H1 (cell line): Measurements from ENCODE around the gene METTL22. TPM values are rescaled to one million over a fixed set of nuclear protein-coding genes. Genes with fewer than 3 reads are reported as not detected.

ENCODE experiments used
- CTCF ChIA-PET: fragments of 300-600 bp; sonication (Branson Sonifier 250); formaldehyde crosslinking; loops from one replicate; lab custom pipeline; 2021; ENCODE audit not compliant: partially characterized antibody; lab: Charles Lee
- POLR2A ChIA-PET: fragments of 300-600 bp; sonication (Branson Sonifier 250); formaldehyde crosslinking; loops from one replicate; lab custom pipeline; 2021; ENCODE audit warnings: inconsistent platforms; ENCODE audit not compliant: partially characterized antibody; lab: Charles Lee
- DNase-seq, 2 experiments: peaks; one replicate each; pipeline versions ENCODE4 v3.0.0 to v3.0.0-alpha.2; 2010 to 2022; ENCODE audit warnings: low spot score in 2 of 2, low read depth in 1 of 2, mixed read lengths in 1 of 2
- FAIRE-seq: peaks from 2 replicates; lab custom pipeline; 2011; peaks lifted over from hg19 to GRCh38; lab: Jason Lieb, UNC
- H2AFZ ChIP-seq: 2 replicates; pipeline ENCODE4 v1.8.1; 2012; ENCODE audit warnings: low read length, inconsistent platforms
- H2AK5ac ChIP-seq: 2 replicates; pipeline ENCODE4 v1.6.1; 2013; ENCODE audit warnings: low read depth, low read length
- H2BK120ac ChIP-seq: replicated peaks from 2 replicates; pipeline ENCODE3; 2013; ENCODE audit warnings: low read depth, low read length, inconsistent platforms
- H2BK12ac ChIP-seq: 2 replicates; pipeline ENCODE4 v1.6.1; 2013; ENCODE audit warnings: low read depth, low read length
- H2BK15ac ChIP-seq: 2 replicates; pipeline ENCODE4 v1.6.1; 2013; ENCODE audit warnings: low read length
- H2BK20ac ChIP-seq: 2 replicates; pipeline ENCODE4 v1.6.1; 2013; ENCODE audit warnings: low read length
- H2BK5ac ChIP-seq: 2 replicates; pipeline ENCODE4 v1.6.1; 2013; ENCODE audit warnings: low read depth, low read length
- H3K14ac ChIP-seq: 2 replicates; pipeline ENCODE4 v1.6.1; 2013; ENCODE audit warnings: inconsistent platforms; ENCODE audit not compliant: insufficient read length
- H3K18ac ChIP-seq: 2 replicates; pipeline ENCODE4 v1.6.1; 2013; ENCODE audit warnings: low read length; ENCODE audit errors: extremely low read depth
- H3K23ac ChIP-seq: 2 replicates; pipeline ENCODE4 v1.6.1; 2013; ENCODE audit warnings: inconsistent platforms; ENCODE audit not compliant: insufficient read length
- H3K23me2 ChIP-seq: 2 replicates; pipeline ENCODE4 v1.6.1; 2013; ENCODE audit warnings: low read depth, low read length
- H3K27ac ChIP-seq: 2 replicates; pipeline ENCODE4 v1.6.1; 2011; ENCODE audit warnings: low read depth, low read length, inconsistent platforms
- H3K27me3 ChIP-seq, 4 experiments: replicated peaks in 1 of 4; 1 replicate in 1 of 4; 2 replicates in 3 of 4; pipeline versions ENCODE4 v1.6.1 to v1.8.1; 2011 to 2013; ENCODE audit warnings: low read length in 3 of 4, mild to moderate bottlenecking in 3 of 4, inconsistent platforms in 2 of 4, mixed read lengths in 2 of 4, moderate library complexity in 1 of 4; ENCODE audit not compliant: control insufficient read depth in 3 of 4, insufficient read depth in 3 of 4; ENCODE audit errors: extremely low read depth in 1 of 4
- H3K36me3 ChIP-seq, 4 experiments: 2 replicates each; pipeline versions ENCODE4 v1.6.1 to v1.8.1; 2011 to 2013; ENCODE audit warnings: mild to moderate bottlenecking in 4 of 4, low read length in 3 of 4, moderate library complexity in 2 of 4, control low read depth in 1 of 4, inconsistent platforms in 1 of 4; ENCODE audit not compliant: insufficient read depth in 4 of 4, control insufficient read depth in 2 of 4
- H3K4ac ChIP-seq: replicated peaks from 2 replicates; pipeline ENCODE3; 2013; ENCODE audit warnings: low read length, low read depth, mixed read lengths, inconsistent platforms; ENCODE audit not compliant: insufficient read length
- H3K4me1 ChIP-seq, 4 experiments: replicated peaks in 1 of 4; 1 replicate in 1 of 4; 2 replicates in 3 of 4; pipeline versions ENCODE4 v1.6.1 to v1.8.1; 2011 to 2013; ENCODE audit warnings: low read length in 3 of 4, inconsistent platforms in 2 of 4, mixed read lengths in 1 of 4; ENCODE audit not compliant: insufficient read depth in 4 of 4, control insufficient read depth in 3 of 4
- H3K4me2 ChIP-seq, 2 experiments: 2 replicates each; pipeline versions ENCODE4 v1.6.1 to v1.8.1; 2011 to 2013; ENCODE audit warnings: low read depth in 2 of 2, low read length in 2 of 2, control low read depth in 1 of 2, inconsistent platforms in 1 of 2, mild to moderate bottlenecking in 1 of 2; ENCODE audit not compliant: insufficient read depth in 1 of 2
- H3K4me3 ChIP-seq, 4 experiments: fragments of 200-600, 300-600 bp in 1 of 4; sonication (generic), shearing (Covaris generic), sonication (Bioruptor Twin) in 1 of 4; 2 replicates each; pipeline versions ENCODE4 v1.5.1 to v1.8.1; 2011 to 2016; ENCODE audit warnings: low read length in 4 of 4, low read depth in 3 of 4, control low read depth in 2 of 4, inconsistent platforms in 2 of 4, mild to moderate bottlenecking in 2 of 4, mixed read lengths in 1 of 4, moderate library complexity in 1 of 4; ENCODE audit not compliant: insufficient read depth in 2 of 4; ENCODE audit errors: extremely low read depth in 1 of 4
- H3K56ac ChIP-seq: replicated peaks from 2 replicates; pipeline ENCODE3; 2013; ENCODE audit warnings: low read depth, mild to moderate bottlenecking, mixed read lengths, low read length, inconsistent platforms; ENCODE audit not compliant: insufficient read length
- H3K79me1 ChIP-seq: 2 replicates; pipeline ENCODE4 v1.6.1; 2013; ENCODE audit warnings: low read depth, low read length, control low read depth
- H3K79me2 ChIP-seq, 2 experiments: 2 replicates each; pipeline versions ENCODE4 v1.6.1 to v1.8.1; 2012 to 2013; ENCODE audit warnings: low read length in 2 of 2, mild to moderate bottlenecking in 2 of 2, inconsistent platforms in 1 of 2; ENCODE audit not compliant: insufficient read depth in 2 of 2, control insufficient read depth in 1 of 2
- H3K9ac ChIP-seq, 4 experiments: replicated peaks in 1 of 4; 1 replicate in 1 of 4; 2 replicates in 3 of 4; pipeline versions ENCODE4 v1.6.1 to v1.8.1; 2011 to 2013; ENCODE audit warnings: low read depth in 3 of 4, low read length in 3 of 4, control low read depth in 2 of 4, mild to moderate bottlenecking in 2 of 4, moderate library complexity in 2 of 4, inconsistent platforms in 1 of 4; ENCODE audit errors: extremely low read depth in 1 of 4
- H3K9me3 ChIP-seq, 2 experiments: 2 replicates each; pipeline versions ENCODE4 v1.6.1 to v1.8.1; 2012 to 2013; ENCODE audit warnings: mild to moderate bottlenecking in 2 of 2, moderate library complexity in 2 of 2, control low read depth in 1 of 2, inconsistent platforms in 1 of 2, low read depth in 1 of 2, low read length in 1 of 2, mixed read lengths in 1 of 2; ENCODE audit not compliant: insufficient read depth in 2 of 2
- H4K20me1 ChIP-seq, 2 experiments: replicated peaks in 1 of 2; 2 replicates each; pipeline versions ENCODE3 to v1.8.1; 2011 to 2013; ENCODE audit warnings: inconsistent platforms in 2 of 2, low read length in 2 of 2, mild to moderate bottlenecking in 1 of 2; ENCODE audit not compliant: insufficient read depth in 2 of 2, control insufficient read depth in 1 of 2
- H4K5ac ChIP-seq: 2 replicates; pipeline ENCODE4 v1.6.1; 2013; ENCODE audit warnings: low read length, low read depth, mixed read lengths, inconsistent platforms; ENCODE audit not compliant: insufficient read length
- H4K8ac ChIP-seq: 2 replicates; pipeline ENCODE4 v1.8.0; 2013; ENCODE audit warnings: mild to moderate bottlenecking, moderate library complexity, low read length, inconsistent platforms; ENCODE audit not compliant: insufficient read depth; ENCODE audit errors: extremely low read depth
- H4K91ac ChIP-seq: replicated peaks from 2 replicates; pipeline ENCODE3; 2013; ENCODE audit warnings: low read length, mixed read lengths, inconsistent platforms; ENCODE audit not compliant: insufficient read length
- BRCA1 ChIP-seq: IDR thresholded peaks from 2 replicates; pipeline ENCODE4 v1.6.1; 2012; ENCODE audit warnings: low read depth, low read length, improper control_type of control experiment
- GTF2F1 ChIP-seq: IDR thresholded peaks from 2 replicates; pipeline ENCODE4 v1.6.1; 2012; ENCODE audit warnings: low read depth, low read length, improper control_type of control experiment, borderline replicate concordance
- MAFK ChIP-seq: IDR thresholded peaks from 2 replicates; pipeline ENCODE4 v1.6.1; 2012; ENCODE audit warnings: low read depth, mild to moderate bottlenecking, improper control_type of control experiment, low read length
- NANOG ChIP-seq: IDR thresholded peaks from 2 replicates; pipeline ENCODE4 v1.6.1; 2011; ENCODE audit warnings: low read length, low read depth, mild to moderate bottlenecking, inconsistent platforms; ENCODE audit not compliant: insufficient read depth, poor library complexity, severe bottlenecking
- POLR2AphosphoS5 ChIP-seq: IDR thresholded peaks from 2 replicates; pipeline ENCODE4 v1.6.1; 2011; ENCODE audit warnings: low read depth, low read length
- POU5F1 ChIP-seq: IDR thresholded peaks from 2 replicates; pipeline ENCODE4 v1.6.1; 2011; ENCODE audit warnings: low read depth, mild to moderate bottlenecking, low read length, moderate library complexity
- RFX5 ChIP-seq: IDR thresholded peaks from 2 replicates; pipeline ENCODE4 v1.6.1; 2011; ENCODE audit warnings: low read depth, low read length, improper control_type of control experiment, borderline replicate concordance
- SRF ChIP-seq: IDR thresholded peaks from 2 replicates; pipeline ENCODE4 v1.6.1; 2011; ENCODE audit warnings: mild to moderate bottlenecking, low read depth, low read length, moderate library complexity
- SUZ12 ChIP-seq: fragments of 200-600 bp; sonication (generic); IDR thresholded peaks from 2 replicates; pipeline ENCODE4 v1.6.1; 2012; ENCODE audit warnings: mild to moderate bottlenecking, inconsistent platforms, low read length, moderate library complexity, mixed read lengths
- TAF7 ChIP-seq: optimal IDR thresholded peaks from 2 replicates; pipeline ENCODE3; 2011; ENCODE audit warnings: low read depth, mild to moderate bottlenecking, inconsistent platforms, low read length, moderate library complexity, borderline replicate concordance
- ZNF274 ChIP-seq: IDR thresholded peaks from 2 replicates; pipeline ENCODE4 v1.7.0; 2012; ENCODE audit warnings: low read length, borderline replicate concordance; ENCODE audit errors: extremely low read depth
- WGBS, 2 experiments: shearing (Covaris generic) in 1 of 2; methylation state at CpG; one replicate each; pipeline versions ENCODE4 v1.1.6 to v1.1.7; 2013 to 2015; ENCODE audit warnings: low lambda C conversion rate in 2 of 2, mixed read lengths in 2 of 2, inconsistent platforms in 1 of 2, low coverage in 1 of 2, missing lambda C conversion rate in 1 of 2; ENCODE audit not compliant: insufficient replicate concordance in 2 of 2, insufficient coverage in 1 of 2, insufficient read length in 1 of 2; ENCODE audit errors: extremely low coverage in 1 of 2, missing lambda C conversion rate in 1 of 2; 5-methylcytosine and 5-hydroxymethylcytosine counted together
- polyA plus RNA-seq, 7 experiments: library from polyadenylated mRNA; depleted of rRNA in 3 of 7; stranded (reverse) in 5 of 7; unstranded in 2 of 7; fragments of >200 nt in 5 of 7; fragments of 200-250 nt in 2 of 7; gene quantifications; 1 replicate in 5 of 7; 2 replicates in 1 of 7; 4 replicates in 1 of 7; pipeline versions ENCODE4 v1.2.1 to v1.2.3, GENCODE V29; 2011 to 2013; ENCODE audit warnings: missing spikeins in 2 of 7, mixed read lengths in 2 of 7
- total RNA-seq: library from RNA; stranded (reverse); fragmentation: NEBNext Ultra II Directional; extraction: Animal tissue kit (Norgen Biotek cat#: 25700); gene quantifications from 2 replicates; pipeline ENCODE4 v1.2.1, GENCODE V29; 2021

Gene METTL22
- total and polyA plus RNA-seq, 2 of the 8 experiments (the other 6 are each of a cell fraction or from before 2014, with no cell fraction given): 56.7 to 85.2 TPM

DNA sequence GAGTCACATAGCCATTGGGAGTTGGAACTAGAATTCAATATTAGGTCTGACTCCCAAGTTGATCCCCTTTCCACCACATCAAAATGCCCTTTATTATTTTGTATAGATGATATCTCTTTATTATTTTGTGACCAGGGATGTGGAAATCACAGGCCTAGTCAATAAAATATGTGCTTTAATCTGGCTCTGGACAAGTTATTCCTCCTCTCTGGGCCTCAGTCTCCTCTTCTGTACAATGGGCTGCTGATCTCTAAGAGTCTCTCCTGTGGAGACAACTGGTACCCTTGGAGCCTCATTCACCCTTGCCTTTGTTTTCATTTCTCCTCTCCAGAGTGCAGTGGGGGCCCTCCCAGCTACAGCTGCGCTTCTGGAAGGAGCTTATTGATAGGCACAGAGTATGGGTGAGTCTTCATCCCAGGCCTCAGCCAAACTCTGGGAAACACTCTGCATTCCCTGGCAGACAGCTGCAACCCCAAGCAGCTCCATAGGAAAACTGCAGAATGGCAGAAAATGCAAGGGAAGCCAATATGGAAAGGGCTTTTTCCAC, 48.6 kb downstream of the METTL22 start:
- no peak overlapping the region for H3K4me2 ChIP-seq
- H3K79me1 ChIP-seq: no peaks in the 10 kb centered on the region
- H3K4me3 ChIP-seq: no peak overlapping the region
- CTCF ChIA-PET: interaction anchor here (0.6 to 27.6 kb wide), 7 partner anchors 8 to 212 kb away, joined by 3 to 404 read pairs (median 5); partner anchors contain the start of genes LITAFD, PMM2 and TMEM186
- no peak overlapping the region for H3K9ac ChIP-seq
- no peak overlapping the region for H2BK5ac ChIP-seq
- POLR2A ChIA-PET: interaction anchor here (0.6 to 0.8 kb wide), 2 partner anchors 51 to 202 kb away, joined by 3 read pairs; no protein-coding TSS in a partner anchor
- WGBS, 2 experiments: 56% methylated on average over 1 of the region's 1 CpG; no CpG with 5 or more reads in 1 of the 2 experiments
- no peak overlapping the region for H2BK120ac ChIP-seq
- H2BK15ac ChIP-seq: no peak overlapping the region
- no peak overlapping the region for H2AK5ac ChIP-seq
- H3K27ac ChIP-seq: no peak overlapping the region
- DNase-seq: no peak
- no peak overlapping the region for H3K4ac ChIP-seq
- H4K5ac ChIP-seq: no peak overlapping the region
- H4K20me1 ChIP-seq: no peaks in the 10 kb centered on the region
- peaks cover 0 to 7% (median 5%) of the 10 kb centered on the region in 4 experiments; a peak in 6 of 7 replicates for H3K27me3 ChIP-seq
- no peaks in the 10 kb centered on the region for H3K9me3 ChIP-seq
- no peak overlapping the region for H3K14ac ChIP-seq
- H2BK12ac ChIP-seq: no peak overlapping the region
- no peak for FAIRE-seq
- H3K18ac ChIP-seq: no peak overlapping the region
- peaks cover 0 to 7% (median under 1%) of the 10 kb centered on the region in 4 experiments; a peak in 5 of 7 replicates for H3K4me1 ChIP-seq
- no peak overlapping the region for H4K8ac ChIP-seq
- H4K91ac ChIP-seq: no peak overlapping the region
- H2BK20ac ChIP-seq: no peak overlapping the region
- no peaks in the 10 kb centered on the region for H3K36me3 ChIP-seq
- H3K56ac ChIP-seq: no peak overlapping the region
- H2AFZ ChIP-seq: no peak overlapping the region
- TF ChIP-seq ZNF274 (no peak), MAFK (no peak), TAF7 (no peak), SUZ12 (no peak), GTF2F1 (no peak), POLR2AphosphoS5 (no peak), SRF (no peak), RFX5 (no peak), NANOG (no peak), BRCA1 (no peak), POU5F1 (no peak)
- H3K23ac ChIP-seq: no peak overlapping the region
- H3K79me2 ChIP-seq: no peaks in the 10 kb centered on the region
- H3K23me2 ChIP-seq: peaks cover 8% of the 10 kb centered on the region; the same call in 1 of the 2 replicates
